GM12891 (cell line): ENCODE measurements around the gene CCN5.

ENCODE experiments used
- PAX5 ChIP-seq: IDR thresholded peaks from 2 replicates; pipeline ENCODE4 v1.6.1; 2011; ENCODE audit warnings: low read length, moderate library complexity, mild to moderate bottlenecking; ENCODE audit not compliant: insufficient read depth, severe bottlenecking
- POLR2A ChIP-seq: IDR thresholded peaks from 2 replicates; pipeline ENCODE4 v1.6.1; 2011; ENCODE audit warnings: low read depth, low read length, control low read depth
- POLR2AphosphoS5 ChIP-seq: IDR thresholded peaks from 2 replicates; pipeline ENCODE4 v1.6.1; 2011; ENCODE audit warnings: low read depth, low read length, control low read depth
- TAF1 ChIP-seq: IDR thresholded peaks from 2 replicates; pipeline ENCODE4 v1.6.1; 2011; ENCODE audit warnings: low read depth, low read length, control low read depth

- TF ChIP-seq POLR2AphosphoS5 (no peak), POLR2A (no peak), TAF1 (no peak), PAX5 (no peak)
Measured at GRCh38 chr20:44720621-44720996, 5.4 kb downstream of the CCN5 start.
